Placental pericyte (primary cell): ENCODE results near the gene KRT9. TPM values are rescaled to one million over a fixed set of nuclear protein-coding genes. Genes with fewer than 3 reads are reported as not detected.

Source experiments
- total RNA-seq: library from RNA; depleted of rRNA; stranded (reverse); fragments of >200 nt; gene quantifications from 2 replicates; pipeline ENCODE4 v1.2.3, GENCODE V29; 2012

KRT9 gene
- total RNA-seq = not detected in 2 replicates

GRCh38 chr17:41571561-41572434, at the start of gene KRT9:
Gene KRT9 (minus strand): TSS chr17:41572059. CDS start chr17:41571992, 67 bp downstream.

GRCh38 chr17:41612376-41613160, 40.7 kb upstream of the KRT9 start, which contains the start of gene KRT16:
Gene KRT16 (minus strand): TSS chr17:41612767. CDS start chr17:41612688, 79 bp downstream.

GRCh38 chr17:41586863-41587495, 15.1 kb upstream of the KRT9 start, which contains the start of gene KRT14:
Gene KRT14 (minus strand): TSS chr17:41586895. CDS start chr17:41586834, 61 bp downstream.

GRCh38 chr17:41518789-41519449, 52.9 kb downstream of the KRT9 start, which contains the start of gene KRT15:
Gene KRT15 (minus strand): TSS chr17:41518890. CDS start chr17:41518827, 63 bp downstream.

Other genes with a start within 250 kb of the KRT9 start
- gene KRT33A, start 221.2 kb downstream of the KRT9 start, total RNA-seq = not detected in 2 replicates
- gene KRT33B, start 202.2 kb downstream of the KRT9 start, total RNA-seq = not detected in 2 replicates
- 2.2 and 4.7 TPM in 2 replicates for gene KRT34, start 189.8 kb downstream of the KRT9 start, total RNA-seq
- not detected in 2 replicates for gene KRT31, start 174.5 kb downstream of the KRT9 start, total RNA-seq
- gene KRT37, start 147.5 kb downstream of the KRT9 start, total RNA-seq = not detected in 2 replicates
- under 0.01 TPM in 1 of 2 replicates, not detected in the other for gene KRT38, start 131.1 kb downstream of the KRT9 start, total RNA-seq
- gene KRT32, start 104.7 kb downstream of the KRT9 start, total RNA-seq = not detected in 2 replicates
- not detected in 2 replicates for gene KRT35, start 90.9 kb downstream of the KRT9 start, total RNA-seq
- 0.22 TPM in 1 of 2 replicates, not detected in the other for gene KRT36, start 82.1 kb downstream of the KRT9 start, total RNA-seq
- not detected in 2 replicates for gene KRT13, start 66.4 kb downstream of the KRT9 start, total RNA-seq
- gene KRT15, start 53.2 kb downstream of the KRT9 start, total RNA-seq = 3.3 TPM in 1 of 2 replicates, not detected in the other
- gene KRT19, start 43.8 kb downstream of the KRT9 start, total RNA-seq = 154 and 259 TPM in 2 replicates
- 1.0 TPM in 1 of 2 replicates, not detected in the other for gene KRT14, start 14.8 kb upstream of the KRT9 start, total RNA-seq
- not detected in 2 replicates for gene KRT16, start 40.7 kb upstream of the KRT9 start, total RNA-seq
- gene KRT17, start 52.5 kb upstream of the KRT9 start, total RNA-seq = 0.66 and 5.2 TPM in 2 replicates
- 88.9 and 135 TPM in 2 replicates for gene EIF1, start 116.8 kb upstream of the KRT9 start, total RNA-seq
- not detected in 2 replicates for gene GAST, start 140.3 kb upstream of the KRT9 start, total RNA-seq
- 0.14 and 0.44 TPM in 2 replicates for gene HAP1, start 162.6 kb upstream of the KRT9 start, total RNA-seq
- gene JUP, start 214.7 kb upstream of the KRT9 start, total RNA-seq = 241 and 249 TPM in 2 replicates
- gene P3H4, start 239.9 kb upstream of the KRT9 start, total RNA-seq = 67.0 and 95.6 TPM in 2 replicates
- gene FKBP10, start 240.9 kb upstream of the KRT9 start, total RNA-seq = 283 and 563 TPM in 2 replicates